ENCODE data around the gene KIAA1210. TPM values are rescaled to one million over a fixed set of nuclear protein-coding genes. Genes with fewer than 3 reads are reported as not detected.

Gene KIAA1210
- total and polyA plus RNA-seq, 2 of the 8 experiments (the other 6 are each of a cell fraction or from before 2014, with no cell fraction given) = 0.02 TPM; not detected in 1

DNA sequence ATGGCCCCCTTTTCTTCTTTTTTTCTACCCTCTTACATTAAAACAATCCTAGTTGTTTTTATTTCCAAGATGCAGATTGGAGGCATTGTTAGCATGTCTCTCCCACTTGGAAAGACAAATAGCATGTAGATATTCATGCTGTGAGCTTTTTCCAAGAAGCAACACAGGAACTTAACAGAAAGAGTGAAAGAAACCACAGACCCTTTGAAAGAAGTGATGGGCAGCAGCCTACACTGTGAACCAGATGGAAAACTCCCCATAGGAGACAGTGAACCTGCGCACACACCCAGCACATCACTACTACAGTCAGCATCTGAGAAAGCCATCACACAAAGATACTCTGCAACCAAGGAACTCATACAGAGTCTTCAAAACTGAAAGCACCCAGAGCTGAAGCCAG is 37.0 kb downstream of the KIAA1210 start:
- ChIA-PET CTCF (ENCODE audit: partially characterized antibody) (interaction anchor here (3.4 kb wide), 1 partner anchor 7 kb away, joined by 9 read pairs; no protein-coding TSS in a partner anchor), POLR2A (ENCODE audit: partially characterized antibody) (no interaction called here)
- no peaks in the 10 kb centered on the region for H3K36me3 ChIP-seq (ENCODE audit: control insufficient read depth in 2 of 4, insufficient read depth in 4 of 4, low read length in 3 of 4)
- H3K27me3 ChIP-seq (replicated peaks in 1 of 4; ENCODE audit: control insufficient read depth in 3 of 4, extremely low read depth in 1 of 4, insufficient read depth in 3 of 4, low read length in 3 of 4) = no peaks in the 10 kb centered on the region
- no peak overlapping the region for H2BK120ac ChIP-seq (replicated peaks; ENCODE audit: low read depth, low read length)
- FAIRE-seq (no peak), DNase-seq (ENCODE audit: low read depth in 1 of 2, low spot score in 2 of 2) (no peak)
- H2BK20ac ChIP-seq (ENCODE audit: low read length) = no peak overlapping the region
- H3K18ac ChIP-seq (ENCODE audit: extremely low read depth, low read length) = no peak overlapping the region
- no peak overlapping the region for H3K23ac ChIP-seq (ENCODE audit: insufficient read length)
- no peak overlapping the region for H2BK15ac ChIP-seq (ENCODE audit: low read length)
- no peak overlapping the region for H2BK5ac ChIP-seq (ENCODE audit: low read depth, low read length)
- no peaks in the 10 kb centered on the region for H3K79me1 ChIP-seq (ENCODE audit: low read depth, low read length)
- 0 out of 7 replicates have a peak, but pooled peaks cover 0 to 2% (median 0%) of the 10 kb centered on the region in 4 experiments for H3K4me1 ChIP-seq (replicated peaks in 1 of 4; ENCODE audit: control insufficient read depth in 3 of 4, insufficient read depth in 4 of 4, low read length in 3 of 4)
- no peak overlapping the region for H2AK5ac ChIP-seq (ENCODE audit: low read depth, low read length)
- no peaks in the 10 kb centered on the region for H3K79me2 ChIP-seq (ENCODE audit: control insufficient read depth in 1 of 2, insufficient read depth in 2 of 2, low read length in 2 of 2)
- WGBS, 2 experiments (ENCODE audit: extremely low coverage in 1 of 2, insufficient coverage in 1 of 2, insufficient read length in 1 of 2, insufficient replicate concordance in 2 of 2, low coverage in 1 of 2, low lambda C conversion rate in 2 of 2, missing lambda C conversion rate in 1 of 2) = 54% methylated on average over 1 of the region's 1 CpG; no CpG with 5 or more reads in 1 of the 2 experiments
- no peak overlapping the region for H4K91ac ChIP-seq (replicated peaks; ENCODE audit: insufficient read length, low read length)
- H4K8ac ChIP-seq (ENCODE audit: extremely low read depth, insufficient read depth, low read length) = no peak overlapping the region
- no peaks in the 10 kb centered on the region for H3K23me2 ChIP-seq (ENCODE audit: low read depth, low read length)
- H3K4me3 ChIP-seq (ENCODE audit: extremely low read depth in 1 of 4, insufficient read depth in 2 of 4, low read depth in 3 of 4, low read length in 4 of 4) = no peak overlapping the region
- H4K5ac ChIP-seq (ENCODE audit: insufficient read length, low read depth, low read length) = no peak overlapping the region
- no peak overlapping the region for H2AFZ ChIP-seq (ENCODE audit: low read length)
- H3K14ac ChIP-seq (ENCODE audit: insufficient read length) = no peak overlapping the region
- H3K4me2 ChIP-seq (ENCODE audit: insufficient read depth in 1 of 2, low read depth in 2 of 2, low read length in 2 of 2) = no peak overlapping the region
- H3K27ac ChIP-seq (ENCODE audit: low read depth, low read length) = no peak overlapping the region
- H3K4ac ChIP-seq (replicated peaks; ENCODE audit: insufficient read length, low read depth, low read length) = no peak overlapping the region
- no peak overlapping the region for H3K56ac ChIP-seq (replicated peaks; ENCODE audit: insufficient read length, low read depth, low read length)
- H4K20me1 ChIP-seq (replicated peaks in 1 of 2; ENCODE audit: control insufficient read depth in 1 of 2, insufficient read depth in 2 of 2, low read length in 2 of 2) = no peaks in the 10 kb centered on the region
- H2BK12ac ChIP-seq (ENCODE audit: low read depth, low read length) = no peak overlapping the region
- no peaks in the 10 kb centered on the region; a peak in 1 of 4 replicates for H3K9me3 ChIP-seq (ENCODE audit: insufficient read depth in 2 of 2, low read depth in 1 of 2, low read length in 1 of 2)
- no peak overlapping the region for H3K9ac ChIP-seq (replicated peaks in 1 of 4; ENCODE audit: extremely low read depth in 1 of 4, low read depth in 3 of 4, low read length in 3 of 4)
- TF ChIP-seq CBX5 (IDR thresholded peaks at IDR 0.05; ENCODE audit: low read depth, low read length) (no peak), TAF1 (IDR thresholded peaks at IDR 0.05; ENCODE audit: low read depth, low read length) (no peak), CHD2 (IDR thresholded peaks at IDR 0.05; ENCODE audit: low read length) (no peak), CREB1 (IDR thresholded peaks at IDR 0.05) (no peak), SAP30 (IDR thresholded peaks at IDR 0.05; ENCODE audit: insufficient read depth, insufficient replicate concordance, low read length) (no peak), RNF2 (IDR thresholded peaks at IDR 0.05; ENCODE audit: borderline replicate concordance, low read depth, low read length, missing control alignments, poor library complexity, severe bottlenecking) (no peak), MAFK (IDR thresholded peaks at IDR 0.05; ENCODE audit: low read depth, low read length) (no peak)
- TF ChIP-seq, protein P1, sequence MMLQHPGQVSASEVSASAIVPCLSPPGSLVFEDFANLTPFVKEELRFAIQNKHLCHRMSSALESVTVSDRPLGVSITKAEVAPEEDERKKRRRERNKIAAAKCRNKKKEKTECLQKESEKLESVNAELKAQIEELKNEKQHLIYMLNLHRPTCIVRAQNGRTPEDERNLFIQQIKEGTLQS (IDR thresholded peaks at IDR 0.05; ENCODE audit: insufficient read depth, low read depth, low read length) = no peak
- TF ChIP-seq, protein P2, sequence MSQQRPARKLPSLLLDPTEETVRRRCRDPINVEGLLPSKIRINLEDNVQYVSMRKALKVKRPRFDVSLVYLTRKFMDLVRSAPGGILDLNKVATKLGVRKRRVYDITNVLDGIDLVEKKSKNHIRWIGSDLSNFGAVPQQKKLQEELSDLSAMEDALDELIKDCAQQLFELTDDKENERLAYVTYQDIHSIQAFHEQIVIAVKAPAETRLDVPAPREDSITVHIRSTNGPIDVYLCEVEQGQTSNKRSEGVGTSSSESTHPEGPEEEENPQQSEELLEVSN (IDR thresholded peaks at IDR 0.05) = no peak
- TF ChIP-seq, protein P3, sequence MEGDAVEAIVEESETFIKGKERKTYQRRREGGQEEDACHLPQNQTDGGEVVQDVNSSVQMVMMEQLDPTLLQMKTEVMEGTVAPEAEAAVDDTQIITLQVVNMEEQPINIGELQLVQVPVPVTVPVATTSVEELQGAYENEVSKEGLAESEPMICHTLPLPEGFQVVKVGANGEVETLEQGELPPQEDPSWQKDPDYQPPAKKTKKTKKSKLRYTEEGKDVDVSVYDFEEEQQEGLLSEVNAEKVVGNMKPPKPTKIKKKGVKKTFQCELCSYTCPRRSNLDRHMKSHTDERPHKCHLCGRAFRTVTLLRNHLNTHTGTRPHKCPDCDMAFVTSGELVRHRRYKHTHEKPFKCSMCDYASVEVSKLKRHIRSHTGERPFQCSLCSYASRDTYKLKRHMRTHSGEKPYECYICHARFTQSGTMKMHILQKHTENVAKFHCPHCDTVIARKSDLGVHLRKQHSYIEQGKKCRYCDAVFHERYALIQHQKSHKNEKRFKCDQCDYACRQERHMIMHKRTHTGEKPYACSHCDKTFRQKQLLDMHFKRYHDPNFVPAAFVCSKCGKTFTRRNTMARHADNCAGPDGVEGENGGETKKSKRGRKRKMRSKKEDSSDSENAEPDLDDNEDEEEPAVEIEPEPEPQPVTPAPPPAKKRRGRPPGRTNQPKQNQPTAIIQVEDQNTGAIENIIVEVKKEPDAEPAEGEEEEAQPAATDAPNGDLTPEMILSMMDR (IDR thresholded peaks at IDR 0.05; ENCODE audit: control extremely low read depth in 1 of 3, insufficient read depth in 1 of 3, low read depth in 1 of 3, low read length in 3 of 3) = no peak

Data from H1 (cell line).